PC-9 (cell line): ENCODE results near the gene ATP8B3. TPM values are rescaled to one million over a fixed set of nuclear protein-coding genes. Genes with fewer than 3 reads are reported as not detected.

Experiments used
- BruUV-seq: library from RNA; stranded (reverse); fragments of 400-500 nt; replicated peaks from 2 replicates; lab custom pipeline; 2021; lab: Mats Ljungman, UMichigan
- CTCF ChIA-PET: fragments of 300-600 bp; sonication (Branson Sonifier 250); formaldehyde crosslinking; loops from one replicate; lab custom pipeline; 2022; ENCODE audit warnings: antibody characterized with exemption; lab: Charles Lee
- POLR2A ChIA-PET: fragments of 300-600 bp; sonication (Branson Sonifier 250); formaldehyde crosslinking; loops from one replicate; lab custom pipeline; 2022; ENCODE audit warnings: antibody characterized with exemption; ENCODE audit not compliant: unreplicated experiment; lab: Charles Lee
- DNase-seq, 2 experiments: peaks; one replicate each; pipeline versions ENCODE4 v3.0.0 to v3.0.0-alpha.2; 2015 to 2022; ENCODE audit warnings: mixed read lengths in 1 of 2
- H2AFZ ChIP-seq: fragments of 200-600 bp; sonication (generic); 2 replicates; pipeline ENCODE4 v1.8.1; 2017; ENCODE audit warnings: antibody characterized with exemption
- H3F3A ChIP-seq: fragments of 200-600 bp; sonication (generic); 2 replicates; pipeline ENCODE4 v1.8.1; 2017; ENCODE audit warnings: antibody characterized with exemption, mild to moderate bottlenecking, low read depth; ENCODE audit not compliant: insufficient read depth
- H3K27ac ChIP-seq: fragments of 200-600 bp; sonication (generic); 2 replicates; pipeline ENCODE4 v1.6.1; 2016; ENCODE audit warnings: mixed run types
- H3K27me3 ChIP-seq: fragments of 200-600 bp; sonication (generic); 2 replicates; pipeline ENCODE4 v1.6.1; 2016; ENCODE audit warnings: low read depth, mixed run types; ENCODE audit not compliant: insufficient read depth
- H3K36me3 ChIP-seq: fragments of 200-600 bp; sonication (generic); 2 replicates; pipeline ENCODE4 v1.6.1; 2016; ENCODE audit warnings: low read depth, mixed run types
- H3K4me1 ChIP-seq: fragments of 200-600 bp; sonication (generic); replicated peaks from 2 replicates; pipeline ENCODE4 v1.6.1; 2016; ENCODE audit warnings: mixed run types; ENCODE audit not compliant: insufficient read depth
- H3K4me2 ChIP-seq: fragments of 200-600 bp; sonication (generic); 2 replicates; pipeline ENCODE4 v1.6.1; 2017; ENCODE audit warnings: mixed run types
- H3K4me3 ChIP-seq: fragments of 200-600 bp; sonication (generic); 2 replicates; pipeline ENCODE4 v1.6.1; 2016; ENCODE audit warnings: mixed run types
- H3K79me2 ChIP-seq: fragments of 200-600 bp; sonication (generic); 2 replicates; pipeline ENCODE4 v1.6.1; 2017; ENCODE audit warnings: low read depth, mixed run types
- H3K9me2 ChIP-seq: fragments of 200-600 bp; sonication (generic); 2 replicates; pipeline ENCODE4 v1.8.1; 2017; ENCODE audit warnings: mild to moderate bottlenecking; ENCODE audit not compliant: insufficient read depth
- H3K9me3 ChIP-seq: fragments of 200-600 bp; sonication (generic); 2 replicates; pipeline ENCODE4 v1.8.1; 2016; ENCODE audit warnings: low read depth; ENCODE audit not compliant: insufficient read depth
- H4K20me1 ChIP-seq: fragments of 200-600 bp; sonication (generic); 2 replicates; pipeline ENCODE4 v1.8.1; 2017; ENCODE audit not compliant: insufficient read depth
- CTCF ChIP-seq: fragments of 200-600 bp; sonication (generic); conservative IDR thresholded peaks from 2 replicates; pipeline ENCODE4 v1.6.1; 2017; ENCODE audit warnings: mixed run types, antibody characterized with exemption, mild to moderate bottlenecking, moderate library complexity
- EZH2 ChIP-seq: fragments of 200-600 bp; sonication (generic); IDR thresholded peaks from 2 replicates; pipeline ENCODE4 v1.8.0; 2017; ENCODE audit warnings: antibody characterized with exemption, low read depth
- intact Hi-C: fragments of 100-400 bp; cut with micrococcal nuclease; formaldehyde crosslinking; loops from one replicate; pipeline ENCODE4 v1.10.0; 2022; ENCODE audit not compliant: unreplicated experiment
- total RNA-seq: library from RNA; stranded (reverse); gene quantifications from 2 replicates; pipeline ENCODE4 v1.2.3, GENCODE V29; 2021

Gene ATP8B3
- total RNA-seq, 1 experiment from 2014 or later = 8.3 TPM

GRCh38 chr19:1747285-1748114 lies 64.6 kb downstream of the ATP8B3 start:
- CTCF ChIA-PET = interaction anchor here (0.6 kb wide), 2 partner anchors 71 to 154 kb away, joined by 5 to 7 read pairs; no protein-coding TSS in a partner anchor
- H3K4me1 ChIP-seq = peaks cover 8% of the 10 kb centered on the region
- intact Hi-C loops = loop anchor here (5.0 kb wide), 1 partner anchor 90 kb away; no protein-coding TSS in a partner anchor
- no peaks in the 10 kb centered on the region for H4K20me1 ChIP-seq
- H3F3A ChIP-seq = peaks cover 15% of the 10 kb centered on the region; the same call in 1 of the 2 replicates
- H3K79me2 ChIP-seq = no peaks in the 10 kb centered on the region
- H3K4me2 ChIP-seq = peak overlapping the region; percentile 87
- no peaks in the 10 kb centered on the region for H3K9me2 ChIP-seq
- H3K36me3 ChIP-seq = no peaks in the 10 kb centered on the region
- TF ChIP-seq EZH2 (no peak), CTCF (no peak)
- H3K27ac ChIP-seq = peak overlapping the region; percentile 94
- DNase-seq = peak; percentile 83 to 97
- H2AFZ ChIP-seq = peak overlapping the region; percentile 75; the same call in 1 of the 2 replicates
- BruUV-seq = no TSS peak
- H3K9me3 ChIP-seq = no peaks in the 10 kb centered on the region
- H3K27me3 ChIP-seq = no peaks in the 10 kb centered on the region
- H3K4me3 ChIP-seq = peak overlapping the region; percentile 71
- POLR2A ChIA-PET = interaction anchor here (0.6 to 0.7 kb wide), 4 partner anchors 94 to 1241 kb away, joined by 3 to 14 read pairs (median 4); no protein-coding TSS in a partner anchor

- no peaks in the 10 kb centered on the region for H4K20me1 ChIP-seq
- DNase-seq = peak; percentile 32 to 48
- no peaks in the 10 kb centered on the region for H3K36me3 ChIP-seq
- H3K27me3 ChIP-seq = no peaks in the 10 kb centered on the region
- TF ChIP-seq CTCF (no peak), EZH2 (no peak)
- peaks cover 15% of the 10 kb centered on the region; the same call in 1 of the 2 replicates for H3F3A ChIP-seq
- BruUV-seq = TSS peak; percentile 50
- H3K4me2 ChIP-seq = peak overlapping the region; percentile 78
- ChIA-PET CTCF (interaction anchor here (0.6 kb wide), 2 partner anchors 71 to 153 kb away, joined by 5 to 7 read pairs; no protein-coding TSS in a partner anchor), POLR2A (interaction anchor here (0.6 to 0.7 kb wide), 2 partner anchors 127 to 227 kb away, joined by 4 read pairs; no protein-coding TSS in a partner anchor)
- intact Hi-C loops = loop anchor here (5.0 kb wide), 1 partner anchor 89 kb away; no protein-coding TSS in a partner anchor
- H3K9me2 ChIP-seq = no peaks in the 10 kb centered on the region
- H3K27ac ChIP-seq = peak overlapping the region; percentile 94
- 0 out of 2 replicates have a peak overlapping the region, but pooled peaks have one; percentile 31 for H2AFZ ChIP-seq
- peaks cover 8% of the 10 kb centered on the region for H3K4me1 ChIP-seq
- no peaks in the 10 kb centered on the region for H3K79me2 ChIP-seq
- H3K4me3 ChIP-seq = peak overlapping the region; percentile 52; the same call in 1 of the 2 replicates
- no peaks in the 10 kb centered on the region for H3K9me3 ChIP-seq
Observed at GRCh38 chr19:1746401-1747284, 65.4 kb downstream of the ATP8B3 start.

- H3K36me3 ChIP-seq = no peaks in the 10 kb centered on the region
- peaks cover 8% of the 10 kb centered on the region for H3K4me1 ChIP-seq
- TF ChIP-seq CTCF = no peak
- TF ChIP-seq EZH2 = no peak
- no peaks in the 10 kb centered on the region for H3K9me2 ChIP-seq
- DNase-seq = no peak
- intact Hi-C loops = loop anchor here (5.0 kb wide), 1 partner anchor 88 kb away; no protein-coding TSS in a partner anchor
- no peak overlapping the region for H3K27ac ChIP-seq
- POLR2A ChIA-PET = no interaction called here
- H3K9me3 ChIP-seq = no peaks in the 10 kb centered on the region
- no peak overlapping the region for H3K4me2 ChIP-seq
- no peak overlapping the region for H2AFZ ChIP-seq
- H3K4me3 ChIP-seq = no peak overlapping the region
- no peaks in the 10 kb centered on the region for H4K20me1 ChIP-seq
- BruUV-seq = TSS peak; percentile 26
- CTCF ChIA-PET = no interaction called here
- H3K27me3 ChIP-seq = no peaks in the 10 kb centered on the region
- H3K79me2 ChIP-seq = no peaks in the 10 kb centered on the region
- peaks cover 15% of the 10 kb centered on the region; the same call in 1 of the 2 replicates for H3F3A ChIP-seq
Observed at GRCh38 chr19:1745589-1746031, 66.5 kb downstream of the ATP8B3 start.
